GM21390 (cell line): ENCODE measurements around the gene SMAP1.

Experiments
- ATAC-seq: cut with Tn5 transposase; IDR thresholded peaks from one replicate; pipeline ENCODE4 v1.9.1; 2021; ENCODE audit not compliant: unreplicated experiment

SMAP1 gene

GRCh38 chr6:70884074-70884983 is 216.6 kb downstream of the SMAP1 start:
- ATAC-seq = peak; percentile 81

- no peak for ATAC-seq
These were observed 218.4 kb downstream of the SMAP1 start for GRCh38 chr6:70886071-70886470.

GRCh38 chr6:70886661-70887060 is 219.0 kb downstream of the SMAP1 start:
- ATAC-seq = no peak

GRCh38 chr6:70889270-70889669 is 221.6 kb downstream of the SMAP1 start:
- ATAC-seq = no peak

GRCh38 chr6:70894001-70894400 is 226.3 kb downstream of the SMAP1 start:
- ATAC-seq = no peak

- ATAC-seq = no peak
These were observed 232.4 kb downstream of the SMAP1 start for GRCh38 chr6:70900047-70900446.

- no peak for ATAC-seq
These were observed 233.6 kb downstream of the SMAP1 start for GRCh38 chr6:70901324-70901723.

- ATAC-seq = no peak
These were observed 236.2 kb downstream of the SMAP1 start for GRCh38 chr6:70903665-70904452.

GRCh38 chr6:70905742-70906141 is 238.1 kb downstream of the SMAP1 start:
- no peak for ATAC-seq
